GM21723 (cell line): ENCODE measurements around the gene FAM171A2.

Experiments used
- ATAC-seq: cut with Tn5 transposase; IDR thresholded peaks from one replicate; pipeline ENCODE4 v1.9.1; 2021; ENCODE audit warnings: mild to moderate bottlenecking, moderate library complexity; ENCODE audit not compliant: unreplicated experiment

Gene FAM171A2

GRCh38 chr17:44362459-44362948 lies 1.1 kb downstream of the FAM171A2 start:
- no peak for ATAC-seq

GRCh38 chr17:44361292-44362260 lies 2.1 kb downstream of the FAM171A2 start:
- ATAC-seq: no peak

- ATAC-seq: no peak
These were observed 2.8 kb downstream of the FAM171A2 start for GRCh38 chr17:44360826-44361225.

GRCh38 chr17:44360144-44360533 lies 3.5 kb downstream of the FAM171A2 start:
- no peak for ATAC-seq

GRCh38 chr17:44359458-44360143 lies 4.1 kb downstream of the FAM171A2 start:
- ATAC-seq: no peak

GRCh38 chr17:44359006-44359405 lies 4.6 kb downstream of the FAM171A2 start:
- ATAC-seq: no peak

- ATAC-seq: no peak
These were observed 5.6 kb downstream of the FAM171A2 start for GRCh38 chr17:44358066-44358465.

- no peak for ATAC-seq
These were observed 7.4 kb downstream of the FAM171A2 start for GRCh38 chr17:44356241-44356640.

GRCh38 chr17:44355642-44356099 lies 8.0 kb downstream of the FAM171A2 start:
- no peak for ATAC-seq

- ATAC-seq: no peak
These were observed 8.8 kb downstream of the FAM171A2 start for GRCh38 chr17:44354582-44355561.

GRCh38 chr17:44353672-44354331 lies 9.9 kb downstream of the FAM171A2 start:
- no peak for ATAC-seq

GRCh38 chr17:44352828-44353671 lies 10.6 kb downstream of the FAM171A2 start:
- ATAC-seq: no peak

- no peak for ATAC-seq
These were observed 11.5 kb downstream of the FAM171A2 start for GRCh38 chr17:44351961-44352827.

GRCh38 chr17:44351464-44351863 lies 12.2 kb downstream of the FAM171A2 start:
- no peak for ATAC-seq

GRCh38 chr17:44350733-44351226 lies 12.9 kb downstream of the FAM171A2 start:
- ATAC-seq: no peak

GRCh38 chr17:44349553-44350070 lies 14.0 kb downstream of the FAM171A2 start:
- ATAC-seq: no peak

GRCh38 chr17:44348988-44349364 lies 14.7 kb downstream of the FAM171A2 start:
- no peak for ATAC-seq
